ENCODE measurements around the gene HOATZ. TPM values are rescaled to one million over a fixed set of nuclear protein-coding genes. Genes with fewer than 3 reads are reported as not detected.

HOATZ gene
- total and polyA plus RNA-seq, 2 of the 13 experiments (the other 11 are each of a cell fraction or from before 2014, with no cell fraction given) = not detected

DNA sequence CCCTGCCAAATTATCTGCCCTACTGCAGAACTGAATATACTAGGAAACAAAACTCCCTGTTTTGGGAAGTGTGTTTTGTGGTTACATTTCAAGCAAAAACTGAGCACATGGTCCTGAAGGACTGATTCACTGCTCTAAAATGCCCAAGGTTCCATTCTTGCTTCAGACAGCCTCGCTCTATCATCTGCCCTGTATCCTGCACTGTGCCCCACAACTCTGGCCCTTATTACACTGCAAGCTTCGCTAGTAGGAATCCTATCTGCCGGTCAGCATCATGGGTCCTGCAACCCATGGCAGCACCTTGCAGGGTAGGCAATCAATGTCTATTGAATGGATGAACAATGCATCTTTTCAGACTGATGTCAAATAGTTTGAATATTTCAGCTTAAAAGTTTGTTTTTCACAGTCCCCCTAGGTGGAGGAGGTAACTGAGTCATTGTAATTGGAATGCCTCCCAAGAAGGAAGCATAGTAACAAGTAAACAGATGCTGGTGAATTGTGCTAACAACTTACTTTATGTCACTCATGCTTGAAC, 47.3 kb downstream of the HOATZ start:
- no peaks in the 10 kb centered on the region for H3K79me2 ChIP-seq (ENCODE audit: insufficient read depth, low read length)
- no peak overlapping the region for H3K27ac ChIP-seq (ENCODE audit: extremely low read length, insufficient read depth, low read length)
- no peak overlapping the region for H3K4me2 ChIP-seq (ENCODE audit: low read depth, low read length)
- CTCF ChIA-PET (ENCODE audit: low intra/inter-chr PET ratio, low total read pairs) = no interaction called here
- H3K27me3 ChIP-seq (ENCODE audit: control insufficient read depth in 1 of 2, insufficient read depth in 2 of 2, low read length in 2 of 2) = no peaks in the 10 kb centered on the region
- in situ Hi-C loops (cut with HindIII; ENCODE audit: extremely low pct_ligation_motif_present, low pct_unique_long_range_greater_than_20kb) (no loop called here), intact Hi-C loops (cut with micrococcal nuclease; ENCODE audit: unreplicated experiment) (loop anchor here (5.0 kb wide), 1 partner anchor 110 kb away; no protein-coding TSS in a partner anchor)
- no TSS peak for BruUV-seq (replicated peaks)
- no peaks in the 10 kb centered on the region for H3K36me3 ChIP-seq (replicated peaks in 1 of 2; ENCODE audit: control insufficient read depth in 1 of 2, insufficient read depth in 2 of 2, low read length in 2 of 2)
- H3K4me3 ChIP-seq (replicated peaks in 1 of 3; ENCODE audit: insufficient read depth in 1 of 3, low read depth in 2 of 3, low read length in 3 of 3) = no peak overlapping the region
- H2AFZ ChIP-seq (ENCODE audit: low read length) = no peak overlapping the region
- H4K20me1 ChIP-seq (ENCODE audit: insufficient read depth, low read length) = no peaks in the 10 kb centered on the region
- DNase-seq (ENCODE audit: low spot score) (peak; percentile 63), ATAC-seq (peak; percentile 72), FAIRE-seq (no peak)
- H3K9ac ChIP-seq (ENCODE audit: insufficient read depth, low read depth, low read length) = no peak overlapping the region
- H3K9me3 ChIP-seq (ENCODE audit: low read length) = no peaks in the 10 kb centered on the region
- POLR2A ChIA-PET = no interaction called here
- peaks cover 52% of the 10 kb centered on the region for H3K4me1 ChIP-seq (ENCODE audit: insufficient read depth, low read length)
- WGBS (ENCODE audit: low lambda C conversion rate) = 3% methylated on average over 3 of the region's 3 CpGs
- TF ChIP-seq FOXC1 (CRISPR knock-in tag; IDR thresholded peaks at IDR 0.05; ENCODE audit: borderline replicate concordance) (no peak), ZNF678 (CRISPR knock-in tag; IDR thresholded peaks at IDR 0.05) (no peak), KAT2B (IDR thresholded peaks at IDR 0.05; ENCODE audit: borderline replicate concordance, low read depth, low read length) (no peak), ZMYM2 (CRISPR knock-in tag; IDR thresholded peaks at IDR 0.05) (no peak), ZNF543 (CRISPR knock-in tag; IDR thresholded peaks at IDR 0.05) (no peak), KLF15 (CRISPR knock-in tag; IDR thresholded peaks at IDR 0.05; ENCODE audit: borderline replicate concordance) (no peak), SOX13 (IDR thresholded peaks at IDR 0.05) (no peak), SOX13 (CRISPR knock-in tag; conservative IDR thresholded peaks at IDR 0.05 in 1 of 2, IDR thresholded peaks at IDR 0.05 in 1 of 2) (peak in 1 of 2 experiments; percentile 59; a peak in 1 of 4 replicates), SOX5 (CRISPR knock-in tag; IDR thresholded peaks at IDR 0.05; ENCODE audit: borderline replicate concordance) (peak; percentile 66; the same call in 1 of the 2 replicates), ERF (CRISPR knock-in tag; IDR thresholded peaks at IDR 0.05) (no peak), CCDC6 (CRISPR knock-in tag; IDR thresholded peaks at IDR 0.05) (no peak), HMG20B (CRISPR knock-in tag; conservative IDR thresholded peaks at IDR 0.05) (no peak), ZNF441 (CRISPR knock-in tag; IDR thresholded peaks at IDR 0.05; ENCODE audit: borderline replicate concordance) (no peak)
- TF ChIP-seq, protein P1, sequence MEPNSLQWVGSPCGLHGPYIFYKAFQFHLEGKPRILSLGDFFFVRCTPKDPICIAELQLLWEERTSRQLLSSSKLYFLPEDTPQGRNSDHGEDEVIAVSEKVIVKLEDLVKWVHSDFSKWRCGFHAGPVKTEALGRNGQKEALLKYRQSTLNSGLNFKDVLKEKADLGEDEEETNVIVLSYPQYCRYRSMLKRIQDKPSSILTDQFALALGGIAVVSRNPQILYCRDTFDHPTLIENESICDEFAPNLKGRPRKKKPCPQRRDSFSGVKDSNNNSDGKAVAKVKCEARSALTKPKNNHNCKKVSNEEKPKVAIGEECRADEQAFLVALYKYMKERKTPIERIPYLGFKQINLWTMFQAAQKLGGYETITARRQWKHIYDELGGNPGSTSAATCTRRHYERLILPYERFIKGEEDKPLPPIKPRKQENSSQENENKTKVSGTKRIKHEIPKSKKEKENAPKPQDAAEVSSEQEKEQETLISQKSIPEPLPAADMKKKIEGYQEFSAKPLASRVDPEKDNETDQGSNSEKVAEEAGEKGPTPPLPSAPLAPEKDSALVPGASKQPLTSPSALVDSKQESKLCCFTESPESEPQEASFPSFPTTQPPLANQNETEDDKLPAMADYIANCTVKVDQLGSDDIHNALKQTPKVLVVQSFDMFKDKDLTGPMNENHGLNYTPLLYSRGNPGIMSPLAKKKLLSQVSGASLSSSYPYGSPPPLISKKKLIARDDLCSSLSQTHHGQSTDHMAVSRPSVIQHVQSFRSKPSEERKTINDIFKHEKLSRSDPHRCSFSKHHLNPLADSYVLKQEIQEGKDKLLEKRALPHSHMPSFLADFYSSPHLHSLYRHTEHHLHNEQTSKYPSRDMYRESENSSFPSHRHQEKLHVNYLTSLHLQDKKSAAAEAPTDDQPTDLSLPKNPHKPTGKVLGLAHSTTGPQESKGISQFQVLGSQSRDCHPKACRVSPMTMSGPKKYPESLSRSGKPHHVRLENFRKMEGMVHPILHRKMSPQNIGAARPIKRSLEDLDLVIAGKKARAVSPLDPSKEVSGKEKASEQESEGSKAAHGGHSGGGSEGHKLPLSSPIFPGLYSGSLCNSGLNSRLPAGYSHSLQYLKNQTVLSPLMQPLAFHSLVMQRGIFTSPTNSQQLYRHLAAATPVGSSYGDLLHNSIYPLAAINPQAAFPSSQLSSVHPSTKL (CRISPR knock-in tag; IDR thresholded peaks at IDR 0.05) = 0 out of 2 replicates have a peak, but pooled peaks have one; percentile 14
- TF ChIP-seq, protein P2, sequence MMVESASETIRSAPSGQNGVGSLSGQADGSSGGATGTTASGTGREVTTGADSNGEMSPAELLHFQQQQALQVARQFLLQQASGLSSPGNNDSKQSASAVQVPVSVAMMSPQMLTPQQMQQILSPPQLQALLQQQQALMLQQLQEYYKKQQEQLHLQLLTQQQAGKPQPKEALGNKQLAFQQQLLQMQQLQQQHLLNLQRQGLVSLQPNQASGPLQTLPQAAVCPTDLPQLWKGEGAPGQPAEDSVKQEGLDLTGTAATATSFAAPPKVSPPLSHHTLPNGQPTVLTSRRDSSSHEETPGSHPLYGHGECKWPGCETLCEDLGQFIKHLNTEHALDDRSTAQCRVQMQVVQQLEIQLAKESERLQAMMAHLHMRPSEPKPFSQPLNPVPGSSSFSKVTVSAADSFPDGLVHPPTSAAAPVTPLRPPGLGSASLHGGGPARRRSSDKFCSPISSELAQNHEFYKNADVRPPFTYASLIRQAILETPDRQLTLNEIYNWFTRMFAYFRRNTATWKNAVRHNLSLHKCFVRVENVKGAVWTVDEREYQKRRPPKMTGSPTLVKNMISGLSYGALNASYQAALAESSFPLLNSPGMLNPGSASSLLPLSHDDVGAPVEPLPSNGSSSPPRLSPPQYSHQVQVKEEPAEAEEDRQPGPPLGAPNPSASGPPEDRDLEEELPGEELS (CRISPR knock-in tag; IDR thresholded peaks at IDR 0.05) = peak; percentile 33; the same call in 1 of the 2 replicates
- TF ChIP-seq, protein P3, sequence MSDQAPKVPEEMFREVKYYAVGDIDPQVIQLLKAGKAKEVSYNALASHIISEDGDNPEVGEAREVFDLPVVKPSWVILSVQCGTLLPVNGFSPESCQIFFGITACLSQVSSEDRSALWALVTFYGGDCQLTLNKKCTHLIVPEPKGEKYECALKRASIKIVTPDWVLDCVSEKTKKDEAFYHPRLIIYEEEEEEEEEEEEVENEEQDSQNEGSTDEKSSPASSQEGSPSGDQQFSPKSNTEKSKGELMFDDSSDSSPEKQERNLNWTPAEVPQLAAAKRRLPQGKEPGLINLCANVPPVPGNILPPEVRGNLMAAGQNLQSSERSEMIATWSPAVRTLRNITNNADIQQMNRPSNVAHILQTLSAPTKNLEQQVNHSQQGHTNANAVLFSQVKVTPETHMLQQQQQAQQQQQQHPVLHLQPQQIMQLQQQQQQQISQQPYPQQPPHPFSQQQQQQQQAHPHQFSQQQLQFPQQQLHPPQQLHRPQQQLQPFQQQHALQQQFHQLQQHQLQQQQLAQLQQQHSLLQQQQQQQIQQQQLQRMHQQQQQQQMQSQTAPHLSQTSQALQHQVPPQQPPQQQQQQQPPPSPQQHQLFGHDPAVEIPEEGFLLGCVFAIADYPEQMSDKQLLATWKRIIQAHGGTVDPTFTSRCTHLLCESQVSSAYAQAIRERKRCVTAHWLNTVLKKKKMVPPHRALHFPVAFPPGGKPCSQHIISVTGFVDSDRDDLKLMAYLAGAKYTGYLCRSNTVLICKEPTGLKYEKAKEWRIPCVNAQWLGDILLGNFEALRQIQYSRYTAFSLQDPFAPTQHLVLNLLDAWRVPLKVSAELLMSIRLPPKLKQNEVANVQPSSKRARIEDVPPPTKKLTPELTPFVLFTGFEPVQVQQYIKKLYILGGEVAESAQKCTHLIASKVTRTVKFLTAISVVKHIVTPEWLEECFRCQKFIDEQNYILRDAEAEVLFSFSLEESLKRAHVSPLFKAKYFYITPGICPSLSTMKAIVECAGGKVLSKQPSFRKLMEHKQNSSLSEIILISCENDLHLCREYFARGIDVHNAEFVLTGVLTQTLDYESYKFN (CRISPR knock-in tag; conservative IDR thresholded peaks at IDR 0.05) = no peak
